GM12878 (cell line): ENCODE measurements around the gene VANGL1. TPM values are rescaled to one million over a fixed set of nuclear protein-coding genes. Genes with fewer than 3 reads are reported as not detected.

Experiments used
- ATAC-seq: fragments of 200-7000 bp; cut with Tn5 transposase; 3 replicates; pipeline ENCODE4 v1.9.1; 2020; ENCODE audit warnings: mild to moderate bottlenecking, moderate library complexity
- BruUV-seq: library from RNA; stranded (reverse); fragments of 400-500 nt; replicated peaks from 2 replicates; lab custom pipeline; 2021; lab: Mats Ljungman, UMichigan
- CTCF ChIA-PET: fragments of 300-600 bp; sonication (Branson Sonifier 250); formaldehyde crosslinking; extraction: SDS; loops from one replicate; lab custom pipeline; 2021; ENCODE audit warnings: inconsistent platforms; lab: Yijun Ruan, JAX
- POLR2A ChIA-PET: fragments of 350-600 bp; formaldehyde crosslinking; extraction: SDS; loops from one replicate; lab custom pipeline; 2021; ENCODE audit warnings: inconsistent platforms; lab: Charles Lee
- RAD21 ChIA-PET: fragments of 300-600 bp; sonication (Branson Sonifier 250); formaldehyde crosslinking; loops from one replicate; lab custom pipeline; 2023; ENCODE audit warnings: antibody characterized with exemption; ENCODE audit not compliant: unreplicated experiment; lab: Charles Lee
- SMC1A ChIA-PET: fragments of 300-600 bp; sonication (Branson Sonifier 250); formaldehyde crosslinking; loops from one replicate; lab custom pipeline; 2023; ENCODE audit not compliant: unreplicated experiment, uncharacterized antibody; lab: Charles Lee
- DNase-seq: peaks from one replicate; pipeline ENCODE4 v3.0.0-alpha.2; 2011; ENCODE audit warnings: low read depth, low spot score
- FAIRE-seq: peaks from 3 replicates; lab custom pipeline; 2011; peaks lifted over from hg19 to GRCh38; lab: Jason Lieb, UNC
- H2AFZ ChIP-seq: 2 replicates; pipeline ENCODE4 v1.6.0; 2011; ENCODE audit warnings: low read depth, low read length, control low read depth; ENCODE audit not compliant: control insufficient read depth
- H3K27ac ChIP-seq: 2 replicates; pipeline ENCODE4 v1.5.1; 2011; ENCODE audit warnings: control low read depth; ENCODE audit not compliant: control insufficient read depth, insufficient read depth
- H3K27me3 ChIP-seq, 2 experiments: replicated peaks in 1 of 2; 2 replicates each; pipeline versions ENCODE4 v1.6.0 to v1.6.1; 2011; ENCODE audit warnings: low read length in 1 of 2; ENCODE audit not compliant: control insufficient read depth in 2 of 2, insufficient read depth in 2 of 2
- H3K36me3 ChIP-seq, 2 experiments: 2 replicates each; pipeline ENCODE4 v1.5.1; 2011; ENCODE audit warnings: low read length in 1 of 2; ENCODE audit not compliant: control insufficient read depth in 2 of 2, insufficient read depth in 2 of 2
- H3K4me1 ChIP-seq: 2 replicates; pipeline ENCODE4 v1.6.1; 2011; ENCODE audit warnings: mild to moderate bottlenecking, low read length, moderate library complexity, mixed read lengths; ENCODE audit not compliant: control insufficient read depth, insufficient read depth
- H3K4me2 ChIP-seq: 2 replicates; pipeline ENCODE4 v1.6.0; 2011; ENCODE audit warnings: control low read depth; ENCODE audit not compliant: control insufficient read depth, insufficient read depth
- H3K4me3 ChIP-seq: fragments of 200-600 bp; sonication (generic); 2 replicates; pipeline ENCODE4 v1.5.1; 2016
- H3K79me2 ChIP-seq: 2 replicates; pipeline ENCODE4 v1.6.0; 2011; ENCODE audit warnings: low read length; ENCODE audit not compliant: control insufficient read depth, insufficient read depth
- H3K9ac ChIP-seq: 2 replicates; pipeline ENCODE4 v1.8.0; 2011; ENCODE audit warnings: low read length, control low read depth, mixed read lengths; ENCODE audit not compliant: control insufficient read depth, insufficient read depth
- H3K9me3 ChIP-seq: replicated peaks from 3 replicates; pipeline ENCODE4 v1.5.1; 2011; ENCODE audit warnings: mild to moderate bottlenecking, low read length; ENCODE audit not compliant: control insufficient read depth, insufficient read depth
- H4K20me1 ChIP-seq: 2 replicates; pipeline ENCODE4 v1.6.0; 2011; ENCODE audit not compliant: control insufficient read depth, insufficient read depth
- ATF7 ChIP-seq: fragments of 450-650 bp; IDR thresholded peaks from 2 replicates; pipeline ENCODE4 v1.6.1; 2016; ENCODE audit warnings: low read depth, mild to moderate bottlenecking
- BCL3 ChIP-seq: IDR thresholded peaks from 2 replicates; pipeline ENCODE4 v1.6.1; 2011; ENCODE audit warnings: borderline replicate concordance, low read depth, mild to moderate bottlenecking, moderate library complexity, low read length; ENCODE audit not compliant: insufficient read depth, poor library complexity, severe bottlenecking
- BCLAF1 ChIP-seq: fragments of 450-650 bp; IDR thresholded peaks from 2 replicates; pipeline ENCODE4 v1.6.1; 2017; ENCODE audit warnings: antibody characterized with exemption, mild to moderate bottlenecking, moderate library complexity
- CBFB ChIP-seq: IDR thresholded peaks from 2 replicates; pipeline ENCODE4 v1.6.1; 2016; ENCODE audit warnings: antibody characterized with exemption, low read depth
- ELK1 ChIP-seq: IDR thresholded peaks from 2 replicates; pipeline ENCODE4 v1.6.1; 2012; ENCODE audit warnings: low read depth, low read length, improper control_type of control experiment
- EP300 ChIP-seq, 2 experiments: fragments of 150-350 bp in 1 of 2; IDR thresholded peaks; 2 replicates each; pipeline ENCODE4 v1.6.1; 2011 to 2012; ENCODE audit warnings: low read depth in 2 of 2, low read length in 2 of 2, borderline replicate concordance in 1 of 2, improper control_type of control experiment in 1 of 2, inconsistent platforms in 1 of 2; ENCODE audit not compliant: control insufficient read depth in 1 of 2
- IRF5 ChIP-seq: fragments of 450-650 bp; IDR thresholded peaks from 2 replicates; pipeline ENCODE4 v1.6.1; 2017; ENCODE audit warnings: borderline replicate concordance
- TBL1XR1 ChIP-seq: IDR thresholded peaks from 2 replicates; pipeline ENCODE4 v1.6.1; 2012; ENCODE audit warnings: low read depth, low read length, improper control_type of control experiment
- TCF12 ChIP-seq: IDR thresholded peaks from 2 replicates; pipeline ENCODE4 v1.6.1; 2011; ENCODE audit warnings: low read depth, mild to moderate bottlenecking, low read length
- WGBS: methylation state at CpG from one replicate; pipeline ENCODE4 v1.1.6; 2016; ENCODE audit warnings: low lambda C conversion rate; ENCODE audit not compliant: insufficient replicate concordance, insufficient coverage; ENCODE audit errors: missing lambda C conversion rate; 5-methylcytosine and 5-hydroxymethylcytosine counted together
- in situ Hi-C: fragments of 300-500 bp; cut with MboI; formaldehyde crosslinking; loops from 9 replicates; pipeline ENCODE4 v1.14.3; 2018; ENCODE audit warnings: mixed read lengths
- intact Hi-C: fragments of 100-400 bp; cut with micrococcal nuclease; formaldehyde crosslinking; loops from one replicate; pipeline ENCODE4 v1.14.2; 2022; ENCODE audit not compliant: unreplicated experiment
- polyA plus RNA-seq, 11 experiments: library from polyadenylated mRNA; depleted of rRNA in 4 of 11; unstranded in 6 of 11; stranded (reverse) in 5 of 11; fragments of >200 nt; fragmentation: Nextera tagmentation in 4 of 11; fragmentation: Illumina TruSeq in 1 of 11; extraction: Ambion mirVana in 4 of 11; extraction: Trizol in 1 of 11; gene quantifications; 1 replicate in 1 of 11; 2 replicates in 10 of 11; pipeline versions ENCODE4 v1.2.1 to v1.2.3, GENCODE V29; 2011 to 2016; ENCODE audit warnings: inconsistent platforms in 2 of 11, missing spikeins in 2 of 11, low read depth in 1 of 11
- total RNA-seq, 4 experiments: library from RNA; depleted of rRNA in 3 of 4; stranded (reverse); fragments of >200 nt in 3 of 4; fragmentation: Illumina TruSeq in 1 of 4; extraction: Trizol in 1 of 4; gene quantifications; 2 replicates each; pipeline versions ENCODE4 v1.2.1 to v1.2.3, GENCODE V29; 2013 to 2021

The VANGL1 gene
- total and polyA plus RNA-seq, 10 of the 15 experiments (the other 5 are each of a cell fraction or from before 2014, with no cell fraction given): 0.71 to 12.9 (median 6.3) TPM

GRCh38 chr1:115644109-115644508, 2.3 kb downstream of the VANGL1 start:
- no peak overlapping the region for H3K27ac ChIP-seq
- H3K4me1 ChIP-seq: peaks cover 24% of the 10 kb centered on the region
- 95% methylated on average over 3 of the region's 3 CpGs for WGBS
- no peak overlapping the region for H3K4me3 ChIP-seq
- intact Hi-C loops: no loop called here
- ATAC-seq (no peak), FAIRE-seq (no peak)
- in situ Hi-C loops: no loop called here
- no peaks in the 10 kb centered on the region for H3K27me3 ChIP-seq
- CTCF ChIA-PET: interaction anchor here (8.3 kb wide), 1 partner anchor 62 kb away, joined by 57 read pairs; no protein-coding TSS in a partner anchor
- RAD21 ChIA-PET: interaction anchor here (0.7 to 1.3 kb wide), 2 partner anchors 63 to 81 kb away, joined by 3 read pairs; no protein-coding TSS in a partner anchor
- H2AFZ ChIP-seq: no peak overlapping the region
- H3K9me3 ChIP-seq: peaks cover 5% of the 10 kb centered on the region; the same call in 1 of the 3 replicates
- H4K20me1 ChIP-seq: no peaks in the 10 kb centered on the region
- no peaks in the 10 kb centered on the region for H3K36me3 ChIP-seq
- no peak overlapping the region for H3K4me2 ChIP-seq
- no peak overlapping the region for H3K9ac ChIP-seq
- SMC1A ChIA-PET: interaction anchor here (1.5 kb wide), 1 partner anchor 62 kb away, joined by 4 read pairs; no protein-coding TSS in a partner anchor
- no TSS peak for BruUV-seq
- TF ChIP-seq CBFB (no peak), TBL1XR1 (no peak), TCF12 (no peak)
- TF ChIP-seq, all 136 proteins: peak for 0
- peaks cover 13% of the 10 kb centered on the region for H3K79me2 ChIP-seq
- POLR2A ChIA-PET: no interaction called here
- no peak for DNase-seq

GRCh38 chr1:115647047-115647446, 5.3 kb downstream of the VANGL1 start:
- ChIA-PET RAD21 (no interaction called here), POLR2A (no interaction called here), CTCF (interaction anchor here (1.1 to 8.3 kb wide), 2 partner anchors 39 to 59 kb away, joined by 4 to 57 read pairs; no protein-coding TSS in a partner anchor), SMC1A (no interaction called here)
- in situ Hi-C loops (no loop called here), intact Hi-C loops (no loop called here)
- no peak for DNase-seq
- H3K4me1 ChIP-seq: peaks cover 37% of the 10 kb centered on the region
- no peak overlapping the region for H3K4me3 ChIP-seq
- ATAC-seq: no peak
- no peaks in the 10 kb centered on the region for H3K36me3 ChIP-seq
- WGBS: 93% methylated on average over 2 of the region's 2 CpGs
- H2AFZ ChIP-seq: no peak overlapping the region
- H3K9ac ChIP-seq: no peak overlapping the region
- no TSS peak for BruUV-seq
- H4K20me1 ChIP-seq: no peaks in the 10 kb centered on the region
- no peaks in the 10 kb centered on the region for H3K27me3 ChIP-seq
- no peak overlapping the region for H3K27ac ChIP-seq
- H3K79me2 ChIP-seq: peaks cover 13% of the 10 kb centered on the region
- H3K9me3 ChIP-seq: no peaks in the 10 kb centered on the region
- no peak for FAIRE-seq
- no peak overlapping the region for H3K4me2 ChIP-seq
- TF ChIP-seq EP300 (IDR thresholded peaks at IDR 0.05; ENCODE audit: borderline replicate concordance in 1 of 2, control insufficient read depth in 1 of 2, low read depth in 2 of 2, low read length in 2 of 2): no peak
- no peak for TF ChIP-seq ATF7
- no peak for TF ChIP-seq BCL3
- no peak for TF ChIP-seq IRF5
- TF ChIP-seq ELK1: no peak
- TF ChIP-seq BCLAF1: no peak
